ENCODE results near the gene BDKRB1. TPM values are rescaled to one million over a fixed set of nuclear protein-coding genes. Genes with fewer than 3 reads are reported as not detected.

Gene BDKRB1
- total RNA-seq, 4 donors from 2014 or later: 0.91 to 5.4 (median 1.8) TPM

- no peak overlapping the region for H3K4me3 ChIP-seq (ENCODE audit: low read depth, poor library complexity, severe bottlenecking)
- 47 to 49% methylated on average over 6 of the region's 6 CpGs for WGBS, 2 donors
- TF ChIP-seq POLR2A (IDR thresholded peaks at IDR 0.05) (no peak), CTCF (IDR thresholded peaks at IDR 0.05) (no peak)
- intact Hi-C loops (cut with DNase I; ENCODE audit: low total_unique reads): no loop called here
- DNase-seq (ENCODE audit: low spot score in 2 of 2): no peak
Observed at GRCh38 chr14:96274543-96274942, 18.5 kb downstream of the BDKRB1 start.

- intact Hi-C loops (cut with DNase I; ENCODE audit: low total_unique reads): loop anchor here (5.0 kb wide), 1 partner anchor 173 kb away; no protein-coding TSS in a partner anchor
- 15 to 17% methylated on average over 17 of the region's 17 CpGs for WGBS, 2 donors
Observed at GRCh38 chr14:96275177-96276112, 19.4 kb downstream of the BDKRB1 start.

GRCh38 chr14:96277890-96278289 lies 21.9 kb downstream of the BDKRB1 start:
- no peak overlapping the region for H3K4me3 ChIP-seq (ENCODE audit: low read depth, poor library complexity, severe bottlenecking)
- intact Hi-C loops (cut with DNase I; ENCODE audit: low total_unique reads): loop anchor here (5.0 kb wide), 1 partner anchor 176 kb away; no protein-coding TSS in a partner anchor
- no peak for DNase-seq (ENCODE audit: low spot score in 2 of 2)
- 100% methylated on average over 1 of the region's 1 CpG for WGBS, 2 donors
- TF ChIP-seq CTCF (IDR thresholded peaks at IDR 0.05): no peak
- no peak for TF ChIP-seq POLR2A (IDR thresholded peaks at IDR 0.05)

More at GRCh38 chr14:96275177-96276112, 19.4 kb downstream of the BDKRB1 start:
- DNase-seq (ENCODE audit: low spot score in 2 of 2): peak; percentile 49 to 95
- H3K4me3 ChIP-seq (ENCODE audit: low read depth, poor library complexity, severe bottlenecking): no peak overlapping the region
- TF ChIP-seq CTCF (IDR thresholded peaks at IDR 0.05) (peak in 1 of 3 donors; percentile 93), POLR2A (IDR thresholded peaks at IDR 0.05) (no peak)

- 57 to 59% methylated on average over 8 of the region's 8 CpGs for WGBS, 2 donors
- DNase-seq (ENCODE audit: low spot score in 2 of 2): no peak
- no peak overlapping the region for H3K4me3 ChIP-seq (ENCODE audit: low read depth, poor library complexity, severe bottlenecking)
- intact Hi-C loops (cut with DNase I; ENCODE audit: low total_unique reads): loop anchor here (5.0 kb wide), 1 partner anchor 177 kb away; no protein-coding TSS in a partner anchor
- no peak for TF ChIP-seq CTCF (IDR thresholded peaks at IDR 0.05)
- TF ChIP-seq POLR2A (IDR thresholded peaks at IDR 0.05): no peak
Observed at GRCh38 chr14:96279564-96279963, 23.6 kb downstream of the BDKRB1 start.

GRCh38 chr14:96280104-96280503 lies 24.1 kb downstream of the BDKRB1 start:
- 95% methylated on average over 2 of the region's 2 CpGs for WGBS, 2 donors
- DNase-seq (ENCODE audit: low spot score in 2 of 2): no peak
- TF ChIP-seq POLR2A (IDR thresholded peaks at IDR 0.05) (no peak), CTCF (IDR thresholded peaks at IDR 0.05) (no peak)

More at GRCh38 chr14:96280104-96280503, 24.1 kb downstream of the BDKRB1 start:
- intact Hi-C loops (cut with DNase I; ENCODE audit: low total_unique reads): loop anchor here (10.0 kb wide), 1 partner anchor 275 kb away; no protein-coding TSS in a partner anchor
- H3K4me3 ChIP-seq (ENCODE audit: low read depth, poor library complexity, severe bottlenecking): no peak overlapping the region

Measured in lower leg skin (tissue), 4 donors.